Measurements from ENCODE around the gene TIGD1.

DNA sequence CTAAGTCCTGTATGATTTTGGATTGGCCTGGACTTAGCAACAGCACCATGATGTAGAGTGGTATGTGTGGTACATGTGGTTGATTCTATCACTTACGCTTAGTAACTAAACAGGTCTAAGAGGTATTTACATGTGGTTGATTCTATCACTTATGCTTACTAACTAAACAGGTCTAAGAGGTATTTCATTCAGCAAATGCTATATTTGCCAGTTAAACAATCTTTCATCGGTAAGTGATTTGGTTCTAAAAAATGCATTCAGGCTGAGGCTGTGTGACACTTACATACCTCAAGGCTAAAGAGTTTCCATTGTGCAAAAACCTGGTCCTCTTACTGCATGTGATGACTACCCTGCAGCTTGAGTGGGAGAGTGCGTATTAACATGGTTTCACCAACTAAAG lies 13.2 kb upstream of the TIGD1 start:
- TF ChIP-seq CTCF (IDR thresholded peaks at IDR 0.05), result no peak
- TF ChIP-seq POLR2A (IDR thresholded peaks at IDR 0.05), result no peak

Data from esophagus squamous epithelium (tissue), 4 donors.